ENCODE data around the gene ERMARD. TPM values are rescaled to one million over a fixed set of nuclear protein-coding genes. Genes with fewer than 3 reads are reported as not detected.
A peak's percentile ranks its signal among the peaks of the same experiment; 100 is the strongest.

The ERMARD gene
- total and polyA plus RNA-seq, 4 donors = 10.3 to 72.8 (median 22.1) TPM

DNA sequence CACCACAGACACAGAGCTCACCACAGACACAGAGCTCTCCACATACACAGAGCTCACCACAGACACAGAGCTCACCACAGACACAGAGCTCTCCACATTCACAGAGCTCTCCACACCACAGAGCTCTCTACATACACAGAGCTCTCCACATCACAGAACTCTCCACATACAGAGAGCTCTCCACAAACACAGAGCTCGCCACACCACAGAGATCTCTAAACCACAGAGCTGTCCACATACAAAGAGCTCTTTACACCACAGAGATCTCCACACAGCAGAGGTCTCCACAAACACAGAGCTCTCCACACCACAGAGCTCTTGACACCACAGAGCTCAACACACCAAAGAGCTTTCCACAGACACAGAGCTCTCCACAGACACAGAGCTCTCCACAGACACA is 55.8 kb downstream of the ERMARD start:
- 49 to 62% methylated on average over 1 of the region's 1 CpG for WGBS, 2 donors

GRCh38 chr6:169807699-169808607 is 56.5 kb downstream of the ERMARD start:
- H3K4me3 ChIP-seq (ENCODE audit: low read length in 2 of 2) = no peak overlapping the region
- ATAC-seq (ENCODE audit: low FRiP score) (no peak), DNase-seq (no peak)
- H3K4me1 ChIP-seq (ENCODE audit: control insufficient read depth in 1 of 2, insufficient read depth in 2 of 2, low read length in 2 of 2) = no peaks in the 10 kb centered on the region
- H3K27me3 ChIP-seq (ENCODE audit: control insufficient read depth in 1 of 2, insufficient read depth in 2 of 2, low read length in 1 of 2) = no peaks in the 10 kb centered on the region
- 62 to 76% methylated on average over 7 to 9 of the region's 9 CpGs for WGBS, 2 donors
- no peaks in the 10 kb centered on the region for H3K9me3 ChIP-seq (ENCODE audit: control insufficient read depth, low read length)
- intact Hi-C loops (cut with DNase I) = no loop called here
- no peak overlapping the region for H3K27ac ChIP-seq (ENCODE audit: low read depth in 1 of 2, low read length in 2 of 2)
- no peaks in the 10 kb centered on the region for H3K36me3 ChIP-seq (ENCODE audit: control insufficient read depth in 1 of 2, insufficient read depth in 2 of 2, low read length in 1 of 2)

More for the DNA sequence above, 55.8 kb downstream of the ERMARD start:
- DNase-seq = no peak
- intact Hi-C loops (cut with DNase I) = no loop called here
- Histone ChIP-seq H3K27ac (ENCODE audit: low read depth in 1 of 2, low read length in 2 of 2) (no peak overlapping the region), H3K4me1 (ENCODE audit: control insufficient read depth in 1 of 2, insufficient read depth in 2 of 2, low read length in 2 of 2) (no peaks in the 10 kb centered on the region), H3K36me3 (ENCODE audit: control insufficient read depth in 1 of 2, insufficient read depth in 2 of 2, low read length in 1 of 2) (no peaks in the 10 kb centered on the region), H3K9me3 (ENCODE audit: control insufficient read depth, low read length) (no peaks in the 10 kb centered on the region), H3K27me3 (ENCODE audit: control insufficient read depth in 1 of 2, insufficient read depth in 2 of 2, low read length in 1 of 2) (no peaks in the 10 kb centered on the region), H3K4me3 (ENCODE audit: low read length in 2 of 2) (no peak overlapping the region)
- no peak for ATAC-seq (ENCODE audit: low FRiP score)

DNA sequence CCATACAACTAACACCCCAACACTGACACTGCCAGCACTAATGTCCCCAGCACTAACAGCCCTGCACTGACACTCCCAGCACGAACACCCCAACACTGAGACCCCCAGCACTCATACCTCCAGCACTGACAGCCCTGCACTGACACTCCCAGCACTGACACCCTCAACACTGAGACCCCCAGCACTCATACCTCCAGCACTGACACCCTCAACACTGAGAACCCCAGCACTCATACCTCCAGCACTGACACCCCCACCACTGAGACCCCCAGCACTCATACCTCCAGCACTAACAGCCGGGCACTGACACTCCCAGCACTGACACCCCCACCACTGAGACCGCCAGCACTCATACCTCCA is 57.2 kb downstream of the ERMARD start:
- intact Hi-C loops (cut with DNase I) = no loop called here
- ATAC-seq (ENCODE audit: low FRiP score) = no peak

GRCh38 chr6:169809386-169809785 is 58.0 kb downstream of the ERMARD start:
- Histone ChIP-seq H3K27ac (ENCODE audit: low read depth in 1 of 2, low read length in 2 of 2) (no peak overlapping the region), H3K36me3 (ENCODE audit: control insufficient read depth in 1 of 2, insufficient read depth in 2 of 2, low read length in 1 of 2) (no peaks in the 10 kb centered on the region), H3K4me1 (ENCODE audit: control insufficient read depth in 1 of 2, insufficient read depth in 2 of 2, low read length in 2 of 2) (no peaks in the 10 kb centered on the region), H3K27me3 (ENCODE audit: control insufficient read depth in 1 of 2, insufficient read depth in 2 of 2, low read length in 1 of 2) (no peaks in the 10 kb centered on the region), H3K4me3 (ENCODE audit: low read length in 2 of 2) (no peak overlapping the region), H3K9me3 (ENCODE audit: control insufficient read depth, low read length) (no peaks in the 10 kb centered on the region)
- 87 to 94% methylated on average over 4 of the region's 4 CpGs for WGBS, 2 donors
- no peak for ATAC-seq (ENCODE audit: low FRiP score)
- DNase-seq = no peak
- intact Hi-C loops (cut with DNase I) = no loop called here

More for the DNA sequence above, 57.2 kb downstream of the ERMARD start:
- H3K27ac ChIP-seq (ENCODE audit: low read depth in 1 of 2, low read length in 2 of 2) = no peak overlapping the region
- no peak for DNase-seq
- H3K9me3 ChIP-seq (ENCODE audit: control insufficient read depth, low read length) = no peaks in the 10 kb centered on the region
- H3K27me3 ChIP-seq (ENCODE audit: control insufficient read depth in 1 of 2, insufficient read depth in 2 of 2, low read length in 1 of 2) = no peaks in the 10 kb centered on the region
- H3K4me3 ChIP-seq (ENCODE audit: low read length in 2 of 2) = no peak overlapping the region
- H3K36me3 ChIP-seq (ENCODE audit: control insufficient read depth in 1 of 2, insufficient read depth in 2 of 2, low read length in 1 of 2) = no peaks in the 10 kb centered on the region
- no peaks in the 10 kb centered on the region for H3K4me1 ChIP-seq (ENCODE audit: control insufficient read depth in 1 of 2, insufficient read depth in 2 of 2, low read length in 2 of 2)
- 44 to 79% methylated on average over 3 of the region's 3 CpGs for WGBS, 2 donors

- DNase-seq = no peak
- Histone ChIP-seq H3K4me1 (ENCODE audit: control insufficient read depth in 1 of 2, insufficient read depth in 2 of 2, low read length in 2 of 2) (no peaks in the 10 kb centered on the region), H3K9me3 (ENCODE audit: control insufficient read depth, low read length) (no peaks in the 10 kb centered on the region), H3K4me3 (ENCODE audit: low read length in 2 of 2) (no peak overlapping the region), H3K27me3 (ENCODE audit: control insufficient read depth in 1 of 2, insufficient read depth in 2 of 2, low read length in 1 of 2) (no peaks in the 10 kb centered on the region), H3K36me3 (ENCODE audit: control insufficient read depth in 1 of 2, insufficient read depth in 2 of 2, low read length in 1 of 2) (no peaks in the 10 kb centered on the region), H3K27ac (ENCODE audit: low read depth in 1 of 2, low read length in 2 of 2) (no peak overlapping the region)
- intact Hi-C loops (cut with DNase I) = no loop called here
- WGBS, 2 donors = 52 to 58% methylated on average over 18 of the region's 18 CpGs
- peak; percentile 15 for ATAC-seq (ENCODE audit: low FRiP score)
Measured at GRCh38 chr6:169810066-169810989, 58.9 kb downstream of the ERMARD start.

DNA sequence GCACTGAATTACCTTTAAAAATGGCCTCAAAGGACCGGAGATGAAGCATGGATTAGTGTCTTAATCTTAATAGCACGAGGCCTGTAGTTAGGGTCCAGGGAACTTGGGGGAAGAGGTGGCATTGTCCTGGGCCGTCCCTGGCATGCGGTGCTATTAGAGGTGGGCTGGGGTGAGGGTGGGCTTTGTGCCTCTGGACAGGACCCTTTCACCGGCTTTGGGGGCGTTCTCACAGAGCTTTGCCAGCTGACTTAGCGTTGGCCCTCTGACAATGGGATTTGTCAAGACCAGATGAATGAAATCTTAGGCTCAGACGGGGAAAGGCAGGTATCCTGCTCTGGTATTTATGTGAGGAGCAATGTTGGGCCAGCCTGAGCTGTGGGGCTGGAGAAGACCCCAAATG is 59.6 kb downstream of the ERMARD start:
- ATAC-seq (ENCODE audit: low FRiP score) (no peak), DNase-seq (no peak)
- 90 to 91% methylated on average over 8 of the region's 8 CpGs for WGBS, 2 donors
- Histone ChIP-seq H3K9me3 (ENCODE audit: control insufficient read depth, low read length) (no peaks in the 10 kb centered on the region), H3K27ac (ENCODE audit: low read depth in 1 of 2, low read length in 2 of 2) (no peak overlapping the region), H3K36me3 (ENCODE audit: control insufficient read depth in 1 of 2, insufficient read depth in 2 of 2, low read length in 1 of 2) (no peaks in the 10 kb centered on the region), H3K27me3 (ENCODE audit: control insufficient read depth in 1 of 2, insufficient read depth in 2 of 2, low read length in 1 of 2) (no peaks in the 10 kb centered on the region), H3K4me1 (ENCODE audit: control insufficient read depth in 1 of 2, insufficient read depth in 2 of 2, low read length in 2 of 2) (no peaks in the 10 kb centered on the region), H3K4me3 (ENCODE audit: low read length in 2 of 2) (no peak overlapping the region)
- intact Hi-C loops (cut with DNase I) = no loop called here

GRCh38 chr6:169811521-169812256 is 60.3 kb downstream of the ERMARD start:
- intact Hi-C loops (cut with DNase I) = no loop called here
- no peak overlapping the region for H3K27ac ChIP-seq (ENCODE audit: low read depth in 1 of 2, low read length in 2 of 2)
- no peaks in the 10 kb centered on the region for H3K4me1 ChIP-seq (ENCODE audit: control insufficient read depth in 1 of 2, insufficient read depth in 2 of 2, low read length in 2 of 2)
- H3K4me3 ChIP-seq (ENCODE audit: low read length in 2 of 2) = no peak overlapping the region
- H3K36me3 ChIP-seq (ENCODE audit: control insufficient read depth in 1 of 2, insufficient read depth in 2 of 2, low read length in 1 of 2) = no peaks in the 10 kb centered on the region
- DNase-seq (no peak), ATAC-seq (ENCODE audit: low FRiP score) (no peak)
- 88 to 91% methylated on average over 18 of the region's 18 CpGs for WGBS, 2 donors
- H3K27me3 ChIP-seq (ENCODE audit: control insufficient read depth in 1 of 2, insufficient read depth in 2 of 2, low read length in 1 of 2) = no peaks in the 10 kb centered on the region
- no peaks in the 10 kb centered on the region for H3K9me3 ChIP-seq (ENCODE audit: control insufficient read depth, low read length)

- intact Hi-C loops (cut with DNase I) = no loop called here
- ATAC-seq (ENCODE audit: low FRiP score) (no peak), DNase-seq (no peak)
- no peak overlapping the region for H3K27ac ChIP-seq (ENCODE audit: low read depth in 1 of 2, low read length in 2 of 2)
- H3K9me3 ChIP-seq (ENCODE audit: control insufficient read depth, low read length) = no peaks in the 10 kb centered on the region
- 90 to 91% methylated on average over 17 of the region's 17 CpGs for WGBS, 2 donors
- H3K36me3 ChIP-seq (ENCODE audit: control insufficient read depth in 1 of 2, insufficient read depth in 2 of 2, low read length in 1 of 2) = no peaks in the 10 kb centered on the region
- no peaks in the 10 kb centered on the region for H3K4me1 ChIP-seq (ENCODE audit: control insufficient read depth in 1 of 2, insufficient read depth in 2 of 2, low read length in 2 of 2)
- no peak overlapping the region for H3K4me3 ChIP-seq (ENCODE audit: low read length in 2 of 2)
- no peaks in the 10 kb centered on the region for H3K27me3 ChIP-seq (ENCODE audit: control insufficient read depth in 1 of 2, insufficient read depth in 2 of 2, low read length in 1 of 2)
Measured at GRCh38 chr6:169812257-169812644, 60.8 kb downstream of the ERMARD start.

Data from aorta (tissue), 5 donors.